ENCODE data around the gene TMEM220. TPM values are rescaled to one million over a fixed set of nuclear protein-coding genes. Genes with fewer than 3 reads are reported as not detected.

TMEM220 gene
- total and polyA plus RNA-seq, 10 of the 15 experiments (the other 5 are each of a cell fraction or from before 2014, with no cell fraction given): 0.02 to 0.30 (median 0.06) TPM; not detected in 1

DNA sequence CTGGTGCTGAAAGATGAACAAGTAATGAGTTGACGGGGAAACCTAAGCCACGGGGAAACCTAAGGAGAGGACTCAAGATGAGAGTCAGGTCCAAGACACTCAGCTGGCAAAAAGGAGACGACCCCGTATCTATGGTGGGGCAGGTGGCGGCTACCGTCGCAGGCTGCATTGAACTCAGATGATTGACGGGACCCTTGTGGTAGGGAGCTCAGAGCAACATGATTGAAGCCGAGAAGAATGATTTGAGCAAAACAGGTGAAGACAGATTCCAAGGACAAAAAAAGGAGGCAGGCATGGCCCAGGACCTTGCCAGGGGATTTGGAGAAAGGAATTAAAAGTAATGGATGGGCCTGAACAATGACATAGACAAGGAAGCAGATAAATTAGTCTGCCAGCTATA, 65.3 kb downstream of the TMEM220 start:
- SMC1A ChIA-PET (ENCODE audit: uncharacterized antibody, unreplicated experiment): no interaction called here
- no peak for FAIRE-seq
- H4K20me1 ChIP-seq (ENCODE audit: control insufficient read depth, insufficient read depth): no peaks in the 10 kb centered on the region
- H3K27me3 ChIP-seq (replicated peaks in 1 of 2; ENCODE audit: control insufficient read depth in 2 of 2, insufficient read depth in 2 of 2, low read length in 1 of 2): no peaks in the 10 kb centered on the region
- WGBS (ENCODE audit: insufficient coverage, insufficient replicate concordance, low lambda C conversion rate, missing lambda C conversion rate): 92% methylated on average over 9 of the region's 9 CpGs
- no peaks in the 10 kb centered on the region for H3K36me3 ChIP-seq (ENCODE audit: control insufficient read depth in 2 of 2, insufficient read depth in 2 of 2, low read length in 1 of 2)
- H2AFZ ChIP-seq (ENCODE audit: control insufficient read depth, low read depth, low read length): no peak overlapping the region
- CTCF ChIA-PET: interaction anchor here (1.1 to 2.1 kb wide), 3 partner anchors 10 to 19 kb away, joined by 3 to 10 read pairs (median 4); no protein-coding TSS in a partner anchor
- no peak for ATAC-seq
- H3K4me2 ChIP-seq (ENCODE audit: control insufficient read depth, insufficient read depth): no peak overlapping the region
- no peak overlapping the region for H3K9ac ChIP-seq (ENCODE audit: control insufficient read depth, insufficient read depth, low read length)
- DNase-seq (ENCODE audit: low read depth, low spot score): no peak
- no peaks in the 10 kb centered on the region for H3K9me3 ChIP-seq (replicated peaks; ENCODE audit: control insufficient read depth, insufficient read depth, low read length)
- RAD21 ChIA-PET (ENCODE audit: unreplicated experiment): no interaction called here
- H3K79me2 ChIP-seq (ENCODE audit: control insufficient read depth, insufficient read depth, low read length): no peaks in the 10 kb centered on the region
- in situ Hi-C loops (cut with MboI): no loop called here
- POLR2A ChIA-PET: interaction anchor here (0.6 kb wide), 1 partner anchor 1519 kb away, joined by 4 read pairs; no protein-coding TSS in a partner anchor
- no peak overlapping the region for H3K4me3 ChIP-seq
- H3K4me1 ChIP-seq (ENCODE audit: control insufficient read depth, insufficient read depth, low read length): no peaks in the 10 kb centered on the region
- H3K27ac ChIP-seq (ENCODE audit: control insufficient read depth, insufficient read depth): no peak overlapping the region
- no TSS peak for BruUV-seq (replicated peaks)
- TF ChIP-seq, protein P1, sequence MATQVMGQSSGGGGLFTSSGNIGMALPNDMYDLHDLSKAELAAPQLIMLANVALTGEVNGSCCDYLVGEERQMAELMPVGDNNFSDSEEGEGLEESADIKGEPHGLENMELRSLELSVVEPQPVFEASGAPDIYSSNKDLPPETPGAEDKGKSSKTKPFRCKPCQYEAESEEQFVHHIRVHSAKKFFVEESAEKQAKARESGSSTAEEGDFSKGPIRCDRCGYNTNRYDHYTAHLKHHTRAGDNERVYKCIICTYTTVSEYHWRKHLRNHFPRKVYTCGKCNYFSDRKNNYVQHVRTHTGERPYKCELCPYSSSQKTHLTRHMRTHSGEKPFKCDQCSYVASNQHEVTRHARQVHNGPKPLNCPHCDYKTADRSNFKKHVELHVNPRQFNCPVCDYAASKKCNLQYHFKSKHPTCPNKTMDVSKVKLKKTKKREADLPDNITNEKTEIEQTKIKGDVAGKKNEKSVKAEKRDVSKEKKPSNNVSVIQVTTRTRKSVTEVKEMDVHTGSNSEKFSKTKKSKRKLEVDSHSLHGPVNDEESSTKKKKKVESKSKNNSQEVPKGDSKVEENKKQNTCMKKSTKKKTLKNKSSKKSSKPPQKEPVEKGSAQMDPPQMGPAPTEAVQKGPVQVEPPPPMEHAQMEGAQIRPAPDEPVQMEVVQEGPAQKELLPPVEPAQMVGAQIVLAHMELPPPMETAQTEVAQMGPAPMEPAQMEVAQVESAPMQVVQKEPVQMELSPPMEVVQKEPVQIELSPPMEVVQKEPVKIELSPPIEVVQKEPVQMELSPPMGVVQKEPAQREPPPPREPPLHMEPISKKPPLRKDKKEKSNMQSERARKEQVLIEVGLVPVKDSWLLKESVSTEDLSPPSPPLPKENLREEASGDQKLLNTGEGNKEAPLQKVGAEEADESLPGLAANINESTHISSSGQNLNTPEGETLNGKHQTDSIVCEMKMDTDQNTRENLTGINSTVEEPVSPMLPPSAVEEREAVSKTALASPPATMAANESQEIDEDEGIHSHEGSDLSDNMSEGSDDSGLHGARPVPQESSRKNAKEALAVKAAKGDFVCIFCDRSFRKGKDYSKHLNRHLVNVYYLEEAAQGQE (IDR thresholded peaks at IDR 0.05; ENCODE audit: low read depth, low read length): no peak
- TF ChIP-seq SIN3A (IDR thresholded peaks at IDR 0.05; ENCODE audit: low read depth, low read length) (no peak), ESRRA (IDR thresholded peaks at IDR 0.05; ENCODE audit: low read length) (no peak), CHD4 (IDR thresholded peaks at IDR 0.05) (no peak), SRF (IDR thresholded peaks at IDR 0.05; ENCODE audit: low read depth in 2 of 2, low read length in 2 of 2) (no peak), IKZF2 (IDR thresholded peaks at IDR 0.05) (no peak), NFIC (IDR thresholded peaks at IDR 0.05; ENCODE audit: low read depth, low read length) (no peak), POU2F2 (IDR thresholded peaks at IDR 0.05; ENCODE audit: borderline replicate concordance, low read depth, low read length) (no peak)
- TF ChIP-seq, protein P2, sequence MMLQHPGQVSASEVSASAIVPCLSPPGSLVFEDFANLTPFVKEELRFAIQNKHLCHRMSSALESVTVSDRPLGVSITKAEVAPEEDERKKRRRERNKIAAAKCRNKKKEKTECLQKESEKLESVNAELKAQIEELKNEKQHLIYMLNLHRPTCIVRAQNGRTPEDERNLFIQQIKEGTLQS (IDR thresholded peaks at IDR 0.05; ENCODE audit: borderline replicate concordance, extremely low read depth, low read depth, low read length): no peak
- TF ChIP-seq, protein P3, sequence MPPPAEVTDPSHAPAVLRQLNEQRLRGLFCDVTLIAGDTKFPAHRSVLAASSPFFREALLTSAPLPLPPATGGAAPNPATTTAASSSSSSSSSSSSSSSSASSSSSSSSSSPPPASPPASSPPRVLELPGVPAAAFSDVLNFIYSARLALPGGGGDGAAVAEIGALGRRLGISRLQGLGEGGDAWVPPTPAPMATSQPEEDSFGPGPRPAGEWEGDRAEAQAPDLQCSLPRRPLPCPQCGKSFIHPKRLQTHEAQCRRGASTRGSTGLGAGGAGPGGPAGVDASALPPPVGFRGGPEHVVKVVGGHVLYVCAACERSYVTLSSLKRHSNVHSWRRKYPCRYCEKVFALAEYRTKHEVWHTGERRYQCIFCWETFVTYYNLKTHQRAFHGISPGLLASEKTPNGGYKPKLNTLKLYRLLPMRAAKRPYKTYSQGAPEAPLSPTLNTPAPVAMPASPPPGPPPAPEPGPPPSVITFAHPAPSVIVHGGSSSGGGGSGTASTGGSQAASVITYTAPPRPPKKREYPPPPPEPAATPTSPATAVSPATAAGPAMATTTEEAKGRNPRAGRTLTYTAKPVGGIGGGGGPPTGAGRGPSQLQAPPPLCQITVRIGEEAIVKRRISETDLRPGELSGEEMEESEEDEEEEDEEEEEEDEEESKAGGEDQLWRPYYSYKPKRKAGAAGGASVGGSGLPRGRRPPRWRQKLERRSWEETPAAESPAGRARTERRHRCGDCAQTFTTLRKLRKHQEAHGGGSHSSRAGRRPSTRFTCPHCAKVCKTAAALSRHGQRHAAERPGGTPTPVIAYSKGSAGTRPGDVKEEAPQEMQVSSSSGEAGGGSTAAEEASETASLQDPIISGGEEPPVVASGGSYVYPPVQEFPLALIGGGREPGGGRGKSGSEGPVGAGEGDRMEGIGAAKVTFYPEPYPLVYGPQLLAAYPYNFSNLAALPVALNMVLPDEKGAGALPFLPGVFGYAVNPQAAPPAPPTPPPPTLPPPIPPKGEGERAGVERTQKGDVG (CRISPR knock-in tag; IDR thresholded peaks at IDR 0.05): no peak
- intact Hi-C loops (cut with micrococcal nuclease; ENCODE audit: unreplicated experiment): no loop called here

Measured in GM12878 (cell line).